Putamen (tissue), 1 donor: ENCODE measurements around the gene SEL1L3.

Experiments
- DNase-seq: peaks from one replicate; pipeline ENCODE4 v3.0.0-alpha.2; 2016; ENCODE audit warnings: low spot score

SEL1L3 gene

DNA sequence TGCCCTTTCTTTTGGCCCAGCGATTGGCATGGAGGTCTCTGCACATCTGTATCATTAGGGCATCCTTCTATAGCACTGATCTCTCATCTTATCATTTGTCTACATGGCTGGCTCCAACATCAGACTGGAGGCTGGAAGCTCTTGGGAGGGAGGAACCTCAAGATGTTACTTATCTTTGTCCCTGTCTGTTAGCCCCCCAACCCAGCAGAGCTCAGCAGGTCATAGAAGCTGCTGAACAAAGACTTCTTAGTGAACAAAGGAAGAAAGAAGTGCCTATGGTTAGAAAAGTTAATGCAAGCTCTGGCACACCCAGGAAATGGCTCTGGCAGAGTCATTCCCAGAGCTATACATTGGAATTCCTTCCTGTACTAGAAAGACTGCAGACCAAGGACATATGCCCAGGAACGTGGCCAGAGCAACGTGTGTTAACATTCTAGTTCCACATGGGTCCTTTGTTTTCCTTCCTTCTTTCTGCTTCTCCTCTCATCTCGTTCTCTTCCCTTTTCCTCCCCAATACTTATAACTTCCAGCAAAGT lies 74.0 kb downstream of the SEL1L3 start:
- no peak for DNase-seq

DNA sequence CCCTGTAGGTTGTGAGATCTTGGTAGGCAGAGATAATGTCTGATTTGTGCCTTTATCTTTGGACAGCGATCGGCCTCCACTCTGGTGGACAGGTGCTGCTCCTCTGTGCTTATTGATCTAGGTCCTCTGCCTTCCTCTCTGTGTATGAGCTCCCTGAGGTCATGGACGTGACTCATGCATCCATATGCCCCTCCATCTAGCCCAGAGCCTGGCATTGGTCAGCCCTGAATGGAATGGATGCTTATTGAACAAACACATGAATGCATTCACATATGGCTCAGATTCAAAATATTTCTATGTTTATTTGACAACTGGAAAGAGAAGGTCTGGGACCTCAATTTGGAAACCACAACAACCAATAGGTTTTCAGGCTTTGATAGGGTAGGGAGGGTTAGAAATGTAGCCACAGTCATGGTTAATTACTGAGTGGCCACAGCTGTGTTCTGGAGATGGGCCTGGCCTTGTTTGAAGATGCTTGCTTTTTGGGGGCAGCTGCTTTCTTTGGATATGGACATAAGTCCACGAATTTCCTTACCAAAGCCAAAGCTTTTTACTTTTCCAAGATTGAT lies 76.2 kb downstream of the SEL1L3 start:
- no peak for DNase-seq

DNA sequence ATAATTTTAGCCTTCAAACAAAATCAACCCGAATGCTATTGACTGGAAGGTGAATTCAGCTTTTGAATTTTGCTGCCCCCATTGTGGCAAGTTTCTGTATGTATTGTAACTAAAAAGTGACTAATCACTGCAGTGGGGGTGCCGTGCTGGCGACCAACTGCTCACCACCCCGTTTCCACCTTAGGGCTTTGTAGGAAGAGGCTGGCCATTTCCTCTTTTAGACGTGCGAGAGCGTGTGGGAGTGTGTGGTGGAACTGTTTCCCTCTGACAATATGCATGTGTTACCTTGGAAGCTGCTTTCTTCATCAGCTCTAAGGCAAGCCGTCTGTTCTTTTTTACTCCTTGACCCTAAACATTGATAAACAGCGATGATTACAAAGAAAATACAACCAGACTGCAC lies 78.8 kb downstream of the SEL1L3 start:
- DNase-seq = no peak

DNA sequence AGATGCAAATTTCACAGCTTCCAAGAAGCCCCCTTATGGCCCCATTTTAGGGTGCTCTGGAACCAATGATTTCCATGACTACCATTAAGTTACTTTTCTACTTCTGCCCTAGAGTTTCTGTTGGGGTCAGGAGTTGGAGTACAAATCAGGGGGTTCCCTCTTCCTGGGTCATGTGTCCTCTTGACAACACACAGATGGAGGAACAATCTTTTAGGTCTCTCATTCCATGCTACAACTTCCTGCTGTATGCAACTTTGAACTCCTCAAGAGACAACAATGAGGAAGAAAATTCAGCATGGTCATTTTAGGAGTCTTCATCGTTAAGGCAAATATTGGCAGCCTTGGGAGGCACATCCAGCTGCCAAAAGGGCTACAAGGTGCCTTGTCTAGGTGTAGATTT lies 79.7 kb downstream of the SEL1L3 start:
- no peak for DNase-seq

DNA sequence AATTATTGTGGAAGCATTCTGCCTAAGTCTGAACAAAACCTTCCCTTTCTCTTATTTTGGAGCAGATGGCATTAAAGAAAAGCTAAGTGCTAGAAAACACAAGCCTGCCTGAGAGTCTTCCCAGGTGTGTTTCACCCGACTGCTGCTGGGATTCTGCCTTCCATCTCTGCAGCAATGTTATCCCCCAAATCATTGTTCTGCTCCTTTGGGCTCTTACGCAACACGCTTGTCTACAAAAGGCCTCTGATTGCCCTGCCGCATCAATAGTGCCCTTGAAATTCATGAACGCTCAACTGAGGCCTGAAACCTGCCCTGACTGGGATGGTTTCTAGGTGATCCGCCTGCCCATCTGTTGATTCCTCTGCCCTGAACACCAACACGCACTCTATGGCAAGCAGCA lies 80.3 kb downstream of the SEL1L3 start:
- DNase-seq = no peak

DNA sequence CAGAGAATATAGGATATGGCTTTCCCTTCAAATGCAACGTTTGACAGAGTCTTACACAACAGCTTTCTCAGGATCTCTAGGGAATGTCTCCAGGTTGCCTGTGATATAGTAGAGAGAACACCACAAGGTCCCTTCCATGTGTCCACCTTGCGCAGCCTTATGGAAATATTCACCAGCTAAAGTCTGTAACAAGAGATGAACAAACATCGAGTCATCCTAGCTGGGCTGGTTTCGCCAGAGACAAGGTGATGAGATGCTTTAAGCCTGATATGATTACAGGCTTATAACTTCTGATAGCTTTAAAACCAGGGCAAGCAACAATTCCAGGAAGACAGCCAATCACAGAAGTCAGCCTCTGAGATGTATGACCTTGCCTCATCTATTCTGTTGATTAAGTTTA lies 83.8 kb downstream of the SEL1L3 start:
- no peak for DNase-seq

DNA sequence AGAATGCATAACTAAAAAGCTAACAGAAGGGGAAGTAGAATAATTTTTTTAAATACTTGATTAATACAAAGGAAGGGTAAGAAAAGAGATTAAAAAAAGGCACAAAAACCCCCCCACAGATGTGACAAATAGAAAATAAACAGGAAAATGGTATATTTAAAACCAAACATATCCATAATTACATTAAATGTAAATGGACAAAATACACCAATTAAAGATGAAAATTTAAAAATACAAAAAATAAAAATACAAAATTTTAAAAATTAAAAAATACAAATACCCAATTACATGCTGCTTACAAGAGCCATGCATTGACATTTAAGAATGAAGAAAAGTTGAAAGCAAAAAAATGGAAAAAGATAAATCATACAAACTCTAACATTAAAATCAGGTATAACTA lies 86.0 kb downstream of the SEL1L3 start:
- DNase-seq = no peak

DNA sequence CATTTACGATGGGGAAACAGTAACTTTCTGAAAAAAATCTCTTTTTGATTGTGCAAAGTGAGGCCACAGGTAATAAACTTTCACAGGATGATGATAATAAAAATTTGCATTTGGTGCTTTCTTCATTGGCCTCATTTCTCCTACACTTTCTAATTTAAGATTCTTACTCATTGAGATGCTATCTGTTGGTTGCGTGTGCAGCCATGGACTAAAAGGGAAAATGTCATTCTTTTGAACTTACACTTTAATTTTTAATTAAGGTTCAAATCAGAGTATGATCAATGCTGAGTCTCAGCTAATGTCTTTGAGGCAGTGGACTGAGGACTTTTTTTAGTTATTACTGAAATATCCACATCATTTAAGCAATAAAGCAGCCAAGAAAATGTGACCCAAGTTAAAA lies 87.6 kb downstream of the SEL1L3 start:
- no peak for DNase-seq

DNA sequence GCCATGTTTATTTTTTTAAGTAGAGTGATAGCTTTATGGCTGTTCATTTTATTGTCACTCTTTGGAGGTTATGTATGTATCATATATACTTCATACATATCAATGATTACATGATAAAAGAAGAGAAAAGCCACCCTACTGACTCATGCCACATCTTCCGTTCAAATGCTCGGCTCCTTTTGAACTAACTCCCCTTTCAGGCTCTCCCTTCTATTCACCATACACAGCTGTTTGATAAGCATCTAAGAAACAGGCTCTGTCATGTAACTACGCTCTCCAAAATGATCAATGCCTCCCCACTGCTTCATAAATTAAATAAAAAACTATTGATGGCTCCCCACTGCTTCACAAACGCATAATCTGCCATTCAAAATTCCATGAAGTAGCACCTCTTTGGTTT lies 89.4 kb downstream of the SEL1L3 start:
- DNase-seq = no peak

DNA sequence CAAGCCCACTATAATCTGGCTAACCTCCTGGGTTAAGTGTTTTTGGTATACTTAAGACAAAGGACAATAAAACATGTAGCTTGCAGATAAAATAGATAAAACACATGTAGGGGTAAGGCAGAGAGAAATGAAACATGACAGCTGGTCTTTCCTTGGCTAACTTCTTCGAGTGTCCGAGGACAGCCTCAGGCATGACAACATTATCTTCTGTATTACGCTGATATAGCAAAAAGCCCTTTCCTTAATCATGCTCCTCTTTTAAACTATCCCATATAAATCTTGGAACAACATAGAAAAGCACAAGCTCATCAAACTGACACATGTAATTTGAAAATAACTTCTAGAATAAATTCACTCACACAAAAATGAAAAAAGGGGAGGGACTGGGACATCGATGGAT lies 91.1 kb downstream of the SEL1L3 start:
- DNase-seq = no peak

DNA sequence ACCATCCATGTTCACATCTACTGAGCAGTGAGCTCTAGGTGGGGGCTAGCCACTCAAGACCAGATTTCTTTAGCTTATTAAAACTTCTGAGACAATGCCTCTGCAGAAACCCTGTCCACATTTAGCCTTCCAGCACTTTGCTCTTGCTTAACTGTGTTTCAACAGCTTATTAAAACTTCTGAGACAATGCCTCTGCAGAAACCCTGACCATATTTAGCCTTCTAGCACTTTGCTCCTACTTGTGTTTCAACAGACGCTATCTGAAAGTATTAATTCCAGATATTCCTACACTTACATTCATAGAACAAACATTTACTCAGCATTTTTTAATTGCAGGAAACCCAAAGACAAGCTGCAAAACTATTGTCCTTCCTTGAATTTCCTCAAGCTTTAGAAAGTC lies 91.9 kb downstream of the SEL1L3 start:
- DNase-seq = no peak

DNA sequence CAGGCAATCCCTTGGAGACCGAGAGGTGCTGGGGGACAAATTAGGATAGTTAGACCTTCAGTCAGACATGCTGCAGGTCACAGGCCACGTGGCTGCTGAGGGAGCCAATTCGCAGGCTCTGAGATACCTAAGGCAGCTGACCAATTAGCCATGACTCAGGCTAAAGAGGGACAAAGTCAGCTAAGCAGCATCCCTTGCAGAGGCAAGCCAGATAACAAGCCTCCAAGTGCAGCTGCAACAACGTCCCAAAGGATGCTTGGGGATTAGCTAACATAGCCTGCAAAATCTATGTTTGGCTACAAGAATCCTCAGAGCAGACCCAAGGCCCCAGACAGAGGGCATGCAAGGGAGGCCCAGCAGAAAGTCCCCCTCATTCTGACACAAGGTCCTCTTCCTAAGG lies 93.5 kb downstream of the SEL1L3 start:
- DNase-seq = no peak

DNA sequence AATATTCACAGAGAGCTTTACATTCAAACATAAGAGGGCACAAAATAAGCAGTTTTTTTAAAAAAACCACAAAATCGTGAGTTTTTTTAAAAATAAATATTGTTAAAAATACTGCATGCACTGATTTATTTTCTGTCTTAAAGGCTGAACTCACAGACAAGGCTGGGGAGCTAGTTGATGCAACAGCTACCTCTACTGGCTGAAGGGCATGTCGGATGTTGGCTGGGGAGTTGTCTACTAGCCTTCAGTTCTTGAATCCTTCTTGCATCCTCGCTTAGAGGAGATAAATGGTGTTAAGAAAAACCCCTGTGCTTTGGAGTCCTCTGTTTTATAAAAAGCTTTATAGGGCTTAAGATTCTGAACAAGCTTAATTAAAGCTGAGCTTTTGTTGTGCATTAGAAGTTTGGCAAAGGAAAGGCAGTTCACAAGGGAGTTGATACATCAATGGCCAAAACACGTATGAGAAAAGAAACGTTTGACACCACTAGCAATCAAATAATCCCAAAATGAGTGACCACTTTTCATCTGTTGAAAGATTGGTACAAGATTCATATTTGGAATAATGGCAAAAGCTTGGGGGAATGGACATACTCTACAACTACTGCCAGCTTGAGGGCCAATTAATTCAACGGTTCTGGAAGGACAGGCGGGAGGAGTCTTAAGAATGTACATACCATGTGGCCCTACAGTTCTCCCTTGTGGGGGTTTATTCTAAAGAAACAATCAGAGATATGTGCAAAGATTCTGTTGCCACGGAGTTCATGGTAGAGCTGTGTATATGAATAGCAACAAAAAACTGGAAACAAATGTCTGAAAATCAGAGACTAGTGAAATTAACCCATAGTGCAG lies 94.7 kb downstream of the SEL1L3 start:
- DNase-seq = peak; percentile 76

DNA sequence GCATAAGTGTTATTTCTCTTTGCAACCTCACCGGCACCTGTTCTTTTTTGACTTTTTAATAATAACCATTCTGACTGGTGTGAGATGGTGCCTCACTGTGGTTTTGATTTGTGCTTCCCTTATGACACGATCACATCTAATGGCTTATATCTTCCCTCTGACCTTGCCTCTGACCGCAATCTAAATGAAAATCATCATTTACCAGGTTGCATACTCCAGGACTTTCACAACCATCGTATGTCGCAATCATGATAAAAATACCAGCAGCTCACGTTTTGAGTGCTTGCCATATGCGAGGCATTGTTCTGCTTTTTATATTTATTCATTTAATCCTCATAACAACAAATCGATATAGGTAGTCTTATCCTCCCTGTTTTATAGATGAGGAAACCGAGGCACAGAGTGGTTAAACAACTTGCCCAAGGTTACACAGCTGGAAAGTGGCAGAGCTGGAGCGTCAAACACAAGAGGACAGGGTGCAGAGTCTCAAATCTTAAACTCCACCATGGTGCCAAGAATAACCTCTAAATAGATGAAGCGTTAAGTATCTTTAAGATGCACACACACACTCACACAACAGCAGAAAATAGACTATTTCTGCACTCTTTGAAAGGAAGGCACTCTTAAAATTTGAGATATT lies 102.2 kb downstream of the SEL1L3 start:
- DNase-seq = no peak

DNA sequence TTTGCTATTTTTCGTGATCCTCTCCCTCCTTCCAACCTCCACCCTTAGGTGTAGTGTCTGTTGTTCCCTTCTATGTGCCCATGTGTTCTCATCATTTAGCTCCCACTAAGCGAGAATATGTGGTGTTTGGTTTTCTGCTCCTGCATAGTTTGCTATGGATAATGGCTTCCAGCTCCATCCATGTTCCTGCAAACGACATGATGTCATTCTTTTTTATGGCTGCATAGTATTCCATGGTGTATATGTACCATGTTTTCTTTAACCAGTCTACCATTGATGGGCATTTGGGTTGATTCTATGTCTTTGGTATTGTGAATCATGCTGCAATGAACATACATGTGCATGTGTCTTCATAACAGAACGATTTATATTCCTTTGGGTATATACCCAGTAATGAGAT lies 102.7 kb downstream of the SEL1L3 start:
- no peak for DNase-seq

DNA sequence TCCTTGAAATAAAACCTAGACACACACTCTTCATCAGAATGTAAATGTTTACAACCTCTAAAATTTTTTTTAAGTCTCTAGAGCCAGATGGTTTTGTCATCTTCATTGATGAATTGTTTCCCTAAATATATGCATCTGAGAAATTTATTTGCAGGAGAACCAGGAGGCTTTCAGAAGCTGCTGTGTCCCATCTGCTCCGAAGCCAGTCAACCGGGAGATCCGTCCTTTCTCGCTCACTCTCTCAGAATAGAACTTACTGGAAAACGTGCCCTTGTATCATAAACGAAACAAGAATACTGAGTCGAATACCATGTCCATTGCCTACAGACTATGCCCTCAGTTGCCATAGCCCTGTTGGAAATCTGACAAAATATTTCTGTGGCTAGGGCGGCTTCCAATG lies 103.7 kb downstream of the SEL1L3 start:
- DNase-seq = no peak

DNA sequence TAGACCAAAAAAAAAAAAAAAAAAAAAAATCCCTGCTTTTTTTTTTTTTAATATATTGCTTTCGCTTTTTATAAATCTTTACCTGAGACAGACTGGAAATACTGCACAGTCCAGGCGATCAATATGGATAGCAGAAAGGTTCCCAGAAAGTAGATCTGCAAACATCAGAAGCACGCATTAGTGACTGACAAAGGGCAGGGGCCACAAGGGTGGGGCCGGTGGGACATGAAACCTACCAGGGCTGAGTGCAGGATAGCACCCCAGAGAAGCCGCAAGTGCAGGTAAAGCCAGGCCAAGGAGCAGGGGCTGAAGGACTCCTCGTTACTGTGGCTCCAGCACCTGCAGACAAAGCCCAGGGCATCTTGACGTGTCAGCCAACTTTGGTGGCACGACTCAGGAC lies 105.3 kb downstream of the SEL1L3 start:
- DNase-seq = no peak

DNA sequence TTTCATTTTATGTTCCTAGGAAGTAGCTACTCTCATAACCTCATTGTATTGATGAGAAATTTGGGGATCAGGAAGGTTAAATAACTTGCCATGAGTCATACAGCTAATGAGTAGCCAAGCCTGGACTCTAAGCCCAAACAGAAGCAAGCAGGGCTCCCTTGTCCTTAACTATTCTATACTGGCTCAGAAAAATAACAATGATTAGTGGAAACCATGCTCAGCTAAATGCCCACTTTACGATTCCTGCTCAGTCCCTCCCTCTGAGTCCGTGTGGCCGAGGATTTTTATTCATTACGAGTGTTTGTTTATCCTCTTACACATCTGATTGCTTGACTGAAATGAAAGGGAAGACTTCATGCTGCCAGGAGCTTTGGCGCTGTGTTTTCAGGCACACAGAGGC lies 106.3 kb downstream of the SEL1L3 start:
- DNase-seq = no peak

DNA sequence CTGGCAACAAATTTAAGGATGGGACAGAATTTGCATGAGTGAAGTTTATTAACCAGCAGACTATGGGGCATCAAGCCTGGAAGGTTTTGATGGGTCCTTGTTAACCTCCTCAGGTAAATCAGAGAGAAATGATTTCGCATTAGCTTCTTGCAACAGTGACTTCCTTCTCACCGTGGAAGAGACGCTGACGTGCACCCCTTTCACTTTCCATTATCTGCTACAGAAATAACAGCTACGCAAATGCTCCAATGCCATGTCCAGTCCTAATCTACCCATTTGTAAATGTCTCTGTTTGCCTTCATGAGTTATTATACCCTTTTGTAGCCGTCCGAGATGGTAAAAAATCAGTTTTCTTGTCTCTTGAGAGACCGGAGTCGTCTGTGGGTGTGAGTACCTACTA lies 106.9 kb downstream of the SEL1L3 start:
- DNase-seq = no peak

DNA sequence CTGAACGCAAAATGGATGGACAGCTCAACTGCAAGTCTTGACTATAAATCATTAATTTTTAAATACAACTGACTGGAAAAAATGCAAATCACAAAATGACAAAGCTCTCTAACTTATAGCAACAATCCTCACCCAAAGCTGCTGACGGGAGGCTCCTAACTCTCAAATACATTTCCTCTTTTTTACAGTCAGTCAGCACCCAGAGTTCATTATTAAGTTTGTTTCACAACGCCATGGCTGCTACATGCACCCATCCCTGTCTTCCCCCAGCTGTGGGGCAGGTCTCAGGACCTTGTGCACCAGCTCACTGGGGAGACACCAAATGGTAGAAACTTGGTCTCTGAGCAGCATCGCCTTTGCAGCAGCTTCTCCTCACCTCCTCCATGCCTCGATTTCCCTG lies 109.5 kb downstream of the SEL1L3 start:
- no peak for DNase-seq

DNA sequence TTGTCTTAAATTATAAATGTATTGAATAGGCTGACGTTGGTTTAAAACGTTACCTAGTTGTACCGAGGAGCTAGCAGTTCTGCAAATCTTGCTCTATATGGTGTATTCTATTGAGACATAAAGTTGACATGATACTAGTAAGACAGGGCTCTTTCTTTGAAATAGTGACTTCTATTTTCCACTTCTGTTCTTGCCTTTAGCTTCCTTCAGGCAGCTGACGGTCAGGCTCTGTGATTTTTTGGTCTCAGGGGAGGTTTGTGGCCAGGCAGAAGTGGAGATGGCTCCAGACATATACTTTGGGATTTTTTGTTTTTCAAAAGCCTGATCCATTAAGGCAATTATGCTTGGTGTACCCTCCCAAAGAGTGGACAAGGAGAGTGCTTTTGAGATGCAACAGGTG lies 111.9 kb downstream of the SEL1L3 start:
- no peak for DNase-seq

DNA sequence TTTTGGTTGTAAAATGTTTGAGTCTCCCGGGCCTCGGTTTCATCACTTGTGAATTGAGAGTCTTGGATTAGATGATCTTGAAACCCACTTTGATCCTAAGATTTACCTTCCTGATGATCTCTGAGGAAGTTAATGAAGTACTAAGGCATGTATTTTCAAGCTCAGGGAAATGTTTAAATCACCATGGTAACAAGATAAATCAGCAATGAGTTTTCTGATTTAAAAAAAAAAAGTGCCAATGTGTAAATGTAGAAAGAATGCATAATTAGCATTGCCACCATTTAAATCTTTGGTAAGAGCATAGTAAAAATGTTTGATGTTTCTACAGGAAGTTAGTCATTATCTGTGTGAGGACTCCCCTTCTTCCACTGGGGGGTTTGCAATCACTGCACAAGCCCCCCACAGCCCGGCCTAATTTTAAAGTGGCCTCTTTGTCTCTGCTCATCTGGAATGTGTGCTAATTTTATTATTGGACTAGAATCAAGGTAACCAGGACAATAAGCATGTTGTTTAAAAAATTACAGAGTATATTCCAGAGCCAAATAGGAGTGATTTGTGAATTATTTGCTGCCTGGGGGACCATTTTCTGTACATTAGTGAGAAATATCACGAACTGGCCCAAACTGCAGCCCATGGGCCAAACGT lies 113.5 kb downstream of the SEL1L3 start:
- DNase-seq = no peak

DNA sequence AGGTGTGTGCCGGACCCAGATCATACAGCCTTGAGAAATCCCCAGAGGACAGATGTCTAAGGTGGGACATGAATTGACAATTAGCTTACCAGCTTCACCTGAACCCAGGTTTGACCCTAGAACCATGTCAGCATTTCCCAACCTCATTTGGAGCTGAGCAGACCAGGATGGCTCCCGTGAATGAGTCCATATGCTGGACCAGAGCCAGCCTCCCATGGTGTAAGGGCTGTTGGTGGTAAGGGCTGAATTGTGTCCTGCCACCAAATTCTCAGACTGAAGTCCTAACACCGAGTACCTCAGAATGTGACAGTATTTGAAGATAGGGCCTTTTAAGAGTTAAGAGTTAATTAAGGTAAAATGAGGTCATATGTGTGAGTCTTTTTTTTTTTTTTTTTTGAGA lies 118.8 kb downstream of the SEL1L3 start:
- no peak for DNase-seq
